ENCODE data around the gene BPNT1.

Gene BPNT1

GRCh38 chr1:220046052-220046930, 43.3 kb downstream of the BPNT1 start, which contains the start of gene EPRS1:
TSS of gene EPRS1 (minus strand) at chr1:220046505. CDS start at chr1:220046388, 117 bp downstream.
- TF ChIP-seq CTCF (conservative IDR thresholded peaks at IDR 0.05; ENCODE audit: control insufficient read depth, insufficient read depth, low read depth, low read length) = peak; percentile 57
- H3K4me3 ChIP-seq (ENCODE audit: control insufficient read depth, low read depth, low read length) = peak within 1 kb of the TSS; percentile 83

GRCh38 chr1:220045356-220046051, 44.1 kb downstream of the BPNT1 start:
- no peak for DNase-seq (ENCODE audit: low read depth)

More at GRCh38 chr1:220046052-220046930, 43.3 kb downstream of the BPNT1 start, which contains the start of gene EPRS1:
- peak; percentile 99 for DNase-seq (ENCODE audit: low read depth)

GRCh38 chr1:220044678-220045355, 44.8 kb downstream of the BPNT1 start:
- no peak for TF ChIP-seq CTCF (conservative IDR thresholded peaks at IDR 0.05; ENCODE audit: control insufficient read depth, insufficient read depth, low read depth, low read length)
- peak overlapping the region; percentile 83 for H3K4me3 ChIP-seq (ENCODE audit: control insufficient read depth, low read depth, low read length)
- DNase-seq (ENCODE audit: low read depth) = no peak

More at GRCh38 chr1:220045356-220046051, 44.1 kb downstream of the BPNT1 start:
- no peak for TF ChIP-seq CTCF (conservative IDR thresholded peaks at IDR 0.05; ENCODE audit: control insufficient read depth, insufficient read depth, low read depth, low read length)
- H3K4me3 ChIP-seq (ENCODE audit: control insufficient read depth, low read depth, low read length) = peak overlapping the region; percentile 83

GRCh38 chr1:220043646-220044045, 45.9 kb downstream of the BPNT1 start:
- no peak for TF ChIP-seq CTCF (conservative IDR thresholded peaks at IDR 0.05; ENCODE audit: control insufficient read depth, insufficient read depth, low read depth, low read length)
- H3K4me3 ChIP-seq (ENCODE audit: control insufficient read depth, low read depth, low read length) = no peak overlapping the region
- DNase-seq (ENCODE audit: low read depth) = no peak

- DNase-seq (ENCODE audit: low read depth) = no peak
- no peak overlapping the region for H3K4me3 ChIP-seq (ENCODE audit: control insufficient read depth, low read depth, low read length)
- TF ChIP-seq CTCF (conservative IDR thresholded peaks at IDR 0.05; ENCODE audit: control insufficient read depth, insufficient read depth, low read depth, low read length) = no peak
Measured at GRCh38 chr1:220040028-220040596, 49.5 kb downstream of the BPNT1 start.

GRCh38 chr1:220038640-220039039, 50.9 kb downstream of the BPNT1 start:
- H3K4me3 ChIP-seq (ENCODE audit: control insufficient read depth, low read depth, low read length) = no peak overlapping the region
- DNase-seq (ENCODE audit: low read depth) = no peak
- TF ChIP-seq CTCF (conservative IDR thresholded peaks at IDR 0.05; ENCODE audit: control insufficient read depth, insufficient read depth, low read depth, low read length) = no peak
